Measurements from ENCODE around the gene TCF4.

The TCF4 gene

GRCh38 chr18:55557211-55557610 is 30.8 kb downstream of the TCF4 start:
- TF ChIP-seq CTCF (IDR thresholded peaks at IDR 0.05; ENCODE audit: low read depth, low read length, missing control alignments): no peak
- no peak for DNase-seq (ENCODE audit: low read depth)
- H3K4me3 ChIP-seq (ENCODE audit: low read depth, low read length): no peak overlapping the region

- DNase-seq (ENCODE audit: low read depth): no peak
- TF ChIP-seq CTCF (IDR thresholded peaks at IDR 0.05; ENCODE audit: low read depth, low read length, missing control alignments): no peak
- H3K4me3 ChIP-seq (ENCODE audit: low read depth, low read length): no peak overlapping the region
Observed at GRCh38 chr18:55555395-55556027, 32.5 kb downstream of the TCF4 start.

GRCh38 chr18:55552526-55553189 is 35.3 kb downstream of the TCF4 start:
- no peak for TF ChIP-seq CTCF (IDR thresholded peaks at IDR 0.05; ENCODE audit: low read depth, low read length, missing control alignments)
- no peak overlapping the region for H3K4me3 ChIP-seq (ENCODE audit: low read depth, low read length)
- DNase-seq (ENCODE audit: low read depth): no peak

GRCh38 chr18:55551227-55551626 is 36.8 kb downstream of the TCF4 start:
- DNase-seq (ENCODE audit: low read depth): no peak
- no peak for TF ChIP-seq CTCF (IDR thresholded peaks at IDR 0.05; ENCODE audit: low read depth, low read length, missing control alignments)
- no peak overlapping the region for H3K4me3 ChIP-seq (ENCODE audit: low read depth, low read length)

- DNase-seq (ENCODE audit: low read depth): no peak
Observed at GRCh38 chr18:55550471-55550870, 37.5 kb downstream of the TCF4 start.

GRCh38 chr18:55549474-55550104 is 38.4 kb downstream of the TCF4 start:
- TF ChIP-seq CTCF (IDR thresholded peaks at IDR 0.05; ENCODE audit: low read depth, low read length, missing control alignments): no peak
- DNase-seq (ENCODE audit: low read depth): no peak
- H3K4me3 ChIP-seq (ENCODE audit: low read depth, low read length): no peak overlapping the region

More at GRCh38 chr18:55550471-55550870, 37.5 kb downstream of the TCF4 start:
- H3K4me3 ChIP-seq (ENCODE audit: low read depth, low read length): no peak overlapping the region
- no peak for TF ChIP-seq CTCF (IDR thresholded peaks at IDR 0.05; ENCODE audit: low read depth, low read length, missing control alignments)
